ENCODE measurements around the gene MTM1.
A peak's percentile ranks its signal among the peaks of the same experiment; 100 is the strongest.

MTM1 gene

GRCh38 chrX:150623583-150623982 lies 55.2 kb downstream of the MTM1 start:
- TF ChIP-seq, protein P1, sequence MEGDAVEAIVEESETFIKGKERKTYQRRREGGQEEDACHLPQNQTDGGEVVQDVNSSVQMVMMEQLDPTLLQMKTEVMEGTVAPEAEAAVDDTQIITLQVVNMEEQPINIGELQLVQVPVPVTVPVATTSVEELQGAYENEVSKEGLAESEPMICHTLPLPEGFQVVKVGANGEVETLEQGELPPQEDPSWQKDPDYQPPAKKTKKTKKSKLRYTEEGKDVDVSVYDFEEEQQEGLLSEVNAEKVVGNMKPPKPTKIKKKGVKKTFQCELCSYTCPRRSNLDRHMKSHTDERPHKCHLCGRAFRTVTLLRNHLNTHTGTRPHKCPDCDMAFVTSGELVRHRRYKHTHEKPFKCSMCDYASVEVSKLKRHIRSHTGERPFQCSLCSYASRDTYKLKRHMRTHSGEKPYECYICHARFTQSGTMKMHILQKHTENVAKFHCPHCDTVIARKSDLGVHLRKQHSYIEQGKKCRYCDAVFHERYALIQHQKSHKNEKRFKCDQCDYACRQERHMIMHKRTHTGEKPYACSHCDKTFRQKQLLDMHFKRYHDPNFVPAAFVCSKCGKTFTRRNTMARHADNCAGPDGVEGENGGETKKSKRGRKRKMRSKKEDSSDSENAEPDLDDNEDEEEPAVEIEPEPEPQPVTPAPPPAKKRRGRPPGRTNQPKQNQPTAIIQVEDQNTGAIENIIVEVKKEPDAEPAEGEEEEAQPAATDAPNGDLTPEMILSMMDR (IDR thresholded peaks at IDR 0.05; ENCODE audit: extremely low read depth, insufficient read depth, missing control alignments), result no peak
- in situ Hi-C loops (cut with MboI; ENCODE audit: low pct_unique_long_range_greater_than_20kb, low sequenced_read_pairs, unreplicated experiment), result no loop called here
- no peak for DNase-seq (ENCODE audit: low spot score)

DNA sequence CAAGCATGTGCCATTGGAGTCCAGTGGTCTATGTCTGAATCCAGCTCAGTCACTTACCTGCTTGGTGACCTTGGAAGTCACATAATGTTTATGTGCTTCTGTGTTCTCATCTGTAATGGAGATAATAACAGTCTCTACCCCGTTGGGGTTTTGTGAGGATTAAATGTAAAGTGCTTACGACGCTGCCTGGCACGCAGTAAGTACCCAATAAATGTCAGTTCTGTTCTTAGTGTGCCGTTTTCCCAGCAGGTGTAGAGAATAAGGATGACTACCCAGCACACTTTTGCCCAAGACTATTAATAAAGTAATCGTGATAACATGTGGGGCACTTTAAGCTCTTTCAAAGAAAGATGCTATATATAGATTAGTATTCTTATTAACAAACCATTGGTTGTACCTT lies 56.7 kb downstream of the MTM1 start:
- in situ Hi-C loops (cut with MboI; ENCODE audit: low pct_unique_long_range_greater_than_20kb, low sequenced_read_pairs, unreplicated experiment), result no loop called here
- TF ChIP-seq, protein P1 (IDR thresholded peaks at IDR 0.05; ENCODE audit: extremely low read depth, insufficient read depth, missing control alignments), result no peak
- DNase-seq (ENCODE audit: low spot score), result no peak

GRCh38 chrX:150625875-150626274 lies 57.5 kb downstream of the MTM1 start:
- no peak for DNase-seq (ENCODE audit: low spot score)
- TF ChIP-seq, protein P1 (IDR thresholded peaks at IDR 0.05; ENCODE audit: extremely low read depth, insufficient read depth, missing control alignments), result no peak
- in situ Hi-C loops (cut with MboI; ENCODE audit: low pct_unique_long_range_greater_than_20kb, low sequenced_read_pairs, unreplicated experiment), result no loop called here

DNA sequence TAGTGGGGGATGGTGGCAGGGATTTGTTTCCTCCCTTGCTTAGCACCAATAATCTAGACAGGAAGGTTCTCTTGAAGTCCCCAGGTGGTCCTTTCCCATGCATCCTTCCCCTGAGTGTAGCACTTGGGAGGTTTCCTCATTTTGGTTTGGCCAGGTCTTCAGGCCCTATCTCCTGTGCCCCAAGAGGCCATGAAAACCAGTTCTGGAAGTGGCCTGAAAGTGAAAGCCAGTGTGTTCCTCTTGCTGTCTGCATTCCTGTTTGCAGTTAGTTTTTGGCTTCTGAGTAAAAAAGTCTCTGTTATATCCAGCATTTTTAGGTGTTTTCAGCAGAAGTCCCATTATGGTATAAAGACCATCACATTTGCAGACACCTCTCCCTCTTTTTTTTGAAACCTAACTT lies 59.5 kb downstream of the MTM1 start:
- DNase-seq (ENCODE audit: low spot score), result no peak
- TF ChIP-seq, protein P1 (IDR thresholded peaks at IDR 0.05; ENCODE audit: extremely low read depth, insufficient read depth, missing control alignments), result no peak
- in situ Hi-C loops (cut with MboI; ENCODE audit: low pct_unique_long_range_greater_than_20kb, low sequenced_read_pairs, unreplicated experiment), result no loop called here

DNA sequence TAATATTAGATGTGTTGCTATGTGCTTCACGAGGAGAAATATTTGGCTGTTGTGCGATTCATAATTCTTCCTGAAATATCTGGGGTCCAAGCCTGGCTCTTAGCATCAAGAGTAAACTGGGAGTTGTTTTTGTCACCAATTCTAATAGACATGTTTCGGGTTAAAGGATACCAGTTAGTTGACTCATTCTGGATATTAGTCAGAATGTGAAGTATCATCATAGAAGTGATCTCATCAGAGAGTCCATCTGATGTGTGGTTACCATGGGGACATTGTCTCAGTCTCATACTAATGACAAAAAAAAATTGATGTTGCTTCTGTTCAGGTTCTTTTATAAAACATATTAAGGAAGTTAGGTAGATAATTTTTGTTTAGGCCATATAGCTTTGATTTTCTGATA lies 67.5 kb downstream of the MTM1 start:
- in situ Hi-C loops (cut with MboI; ENCODE audit: low pct_unique_long_range_greater_than_20kb, low sequenced_read_pairs, unreplicated experiment), result no loop called here
- TF ChIP-seq, protein P1 (IDR thresholded peaks at IDR 0.05; ENCODE audit: extremely low read depth, insufficient read depth, missing control alignments), result no peak
- peak; percentile 48 for DNase-seq (ENCODE audit: low spot score)

- in situ Hi-C loops (cut with MboI; ENCODE audit: low pct_unique_long_range_greater_than_20kb, low sequenced_read_pairs, unreplicated experiment), result no loop called here
- DNase-seq (ENCODE audit: low spot score), result no peak
- TF ChIP-seq, protein P1 (IDR thresholded peaks at IDR 0.05; ENCODE audit: extremely low read depth, insufficient read depth, missing control alignments), result no peak
Observed at GRCh38 chrX:150642423-150642822, 74.0 kb downstream of the MTM1 start.

DNA sequence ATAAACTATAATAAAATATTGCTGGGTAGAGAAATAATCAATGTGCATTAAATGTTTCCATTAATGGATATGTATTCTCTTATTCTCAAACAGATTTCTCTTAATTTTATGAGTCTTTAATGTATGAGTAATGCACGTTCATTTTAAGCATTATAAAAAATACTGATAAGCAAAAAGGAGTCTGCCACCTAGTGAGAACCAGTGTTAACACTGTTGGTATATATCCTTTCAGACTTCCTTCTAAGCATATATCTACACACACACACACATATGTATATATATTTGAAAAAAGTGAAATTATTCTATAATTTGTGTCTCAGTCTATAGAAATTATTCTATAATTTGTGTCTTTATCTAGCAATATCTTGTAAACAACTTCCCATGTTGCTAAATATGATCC lies 74.8 kb downstream of the MTM1 start:
- DNase-seq (ENCODE audit: low spot score), result no peak
- in situ Hi-C loops (cut with MboI; ENCODE audit: low pct_unique_long_range_greater_than_20kb, low sequenced_read_pairs, unreplicated experiment), result no loop called here
- TF ChIP-seq, protein P1 (IDR thresholded peaks at IDR 0.05; ENCODE audit: extremely low read depth, insufficient read depth, missing control alignments), result no peak
